Lower lobe of right lung (tissue), 2 donors: Measurements from ENCODE around the gene ACTL6B. TPM values are rescaled to one million over a fixed set of nuclear protein-coding genes. Genes with fewer than 3 reads are reported as not detected.
A peak's percentile ranks its signal among the peaks of the same experiment; 100 is the strongest.

Experiments used
- ATAC-seq, 2 donors: fragments of 200-7000 bp; cut with Tn5 transposase; one replicate each; pipeline ENCODE4 v1.9.1; 2020 to 2022; ENCODE audit warnings: mild to moderate bottlenecking in 2 of 2, moderate library complexity in 2 of 2
- DNase-seq: peaks from one replicate; pipeline ENCODE4 v3.0.0-alpha.2; 2020
- H3K27ac ChIP-seq: fragments of 200-600 bp; one replicate; pipeline ENCODE4 v1.8.0; 2022
- H3K27me3 ChIP-seq: fragments of 200-600 bp; one replicate; pipeline ENCODE4 v1.8.0; 2022; ENCODE audit warnings: low read depth
- H3K36me3 ChIP-seq: fragments of 200-600 bp; one replicate; pipeline ENCODE4 v1.8.0; 2022; ENCODE audit warnings: mild to moderate bottlenecking
- H3K4me1 ChIP-seq: fragments of 200-600 bp; one replicate; pipeline ENCODE4 v1.8.0; 2022
- H3K4me3 ChIP-seq: fragments of 200-600 bp; one replicate; pipeline ENCODE4 v1.8.0; 2022; ENCODE audit warnings: mild to moderate bottlenecking
- H3K9me3 ChIP-seq: fragments of 200-600 bp; one replicate; pipeline ENCODE4 v1.8.0; 2022
- intact Hi-C: fragments of 100-400 bp; cut with DNase I; formaldehyde crosslinking; loops from one replicate; pipeline ENCODE4 v1.11.0; 2022
- total RNA-seq: library from RNA; stranded (reverse); fragmentation: NEBNext Ultra II Directional; extraction: Animal tissue kit (Norgen Biotek cat#: 25700); gene quantifications from one replicate; pipeline ENCODE4 v1.2.1, GENCODE V29; 2021
- TF ChIP-seq, protein P1 (sequence below): fragments of 200-600 bp; IDR thresholded peaks from one replicate; pipeline ENCODE4 v1.8.0; 2022; ENCODE audit warnings: antibody characterized with exemption, mild to moderate bottlenecking
- donor health status: DM: no; HTN: yes; CAD: no; lungs with severe emphysema.

Gene ACTL6B
- total RNA-seq, 1 donor from 2014 or later = not detected

DNA sequence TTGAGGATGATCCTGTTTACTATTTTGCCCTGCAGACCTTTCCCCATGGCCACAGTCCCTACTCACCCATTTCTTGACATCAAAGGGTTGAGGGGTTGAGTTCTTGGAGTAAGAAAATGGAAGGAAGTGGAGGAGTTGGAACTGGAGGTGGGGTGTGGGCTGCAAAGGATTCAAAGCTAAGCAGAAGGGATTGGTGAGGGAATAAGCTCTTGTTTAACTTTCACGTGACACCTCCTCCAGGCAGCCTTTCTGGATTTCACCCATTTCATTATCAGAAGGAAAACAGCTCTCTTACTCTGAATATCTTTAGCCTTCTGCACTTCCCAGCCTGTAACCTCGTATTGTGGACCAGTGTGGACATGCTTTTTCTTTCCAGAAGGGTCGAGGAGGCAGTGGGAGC, 30.2 kb downstream of the ACTL6B start:
- Histone ChIP-seq H3K4me1 (peaks cover 6% of the 10 kb centered on the region), H3K27me3 (no peaks in the 10 kb centered on the region), H3K9me3 (no peaks in the 10 kb centered on the region), H3K27ac (no peak overlapping the region), H3K36me3 (no peaks in the 10 kb centered on the region), H3K4me3 (peak overlapping the region; percentile 44)
- TF ChIP-seq, protein P1, sequence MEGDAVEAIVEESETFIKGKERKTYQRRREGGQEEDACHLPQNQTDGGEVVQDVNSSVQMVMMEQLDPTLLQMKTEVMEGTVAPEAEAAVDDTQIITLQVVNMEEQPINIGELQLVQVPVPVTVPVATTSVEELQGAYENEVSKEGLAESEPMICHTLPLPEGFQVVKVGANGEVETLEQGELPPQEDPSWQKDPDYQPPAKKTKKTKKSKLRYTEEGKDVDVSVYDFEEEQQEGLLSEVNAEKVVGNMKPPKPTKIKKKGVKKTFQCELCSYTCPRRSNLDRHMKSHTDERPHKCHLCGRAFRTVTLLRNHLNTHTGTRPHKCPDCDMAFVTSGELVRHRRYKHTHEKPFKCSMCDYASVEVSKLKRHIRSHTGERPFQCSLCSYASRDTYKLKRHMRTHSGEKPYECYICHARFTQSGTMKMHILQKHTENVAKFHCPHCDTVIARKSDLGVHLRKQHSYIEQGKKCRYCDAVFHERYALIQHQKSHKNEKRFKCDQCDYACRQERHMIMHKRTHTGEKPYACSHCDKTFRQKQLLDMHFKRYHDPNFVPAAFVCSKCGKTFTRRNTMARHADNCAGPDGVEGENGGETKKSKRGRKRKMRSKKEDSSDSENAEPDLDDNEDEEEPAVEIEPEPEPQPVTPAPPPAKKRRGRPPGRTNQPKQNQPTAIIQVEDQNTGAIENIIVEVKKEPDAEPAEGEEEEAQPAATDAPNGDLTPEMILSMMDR = no peak
- no peak for ATAC-seq
- intact Hi-C loops = no loop called here
- no peak for DNase-seq

DNA sequence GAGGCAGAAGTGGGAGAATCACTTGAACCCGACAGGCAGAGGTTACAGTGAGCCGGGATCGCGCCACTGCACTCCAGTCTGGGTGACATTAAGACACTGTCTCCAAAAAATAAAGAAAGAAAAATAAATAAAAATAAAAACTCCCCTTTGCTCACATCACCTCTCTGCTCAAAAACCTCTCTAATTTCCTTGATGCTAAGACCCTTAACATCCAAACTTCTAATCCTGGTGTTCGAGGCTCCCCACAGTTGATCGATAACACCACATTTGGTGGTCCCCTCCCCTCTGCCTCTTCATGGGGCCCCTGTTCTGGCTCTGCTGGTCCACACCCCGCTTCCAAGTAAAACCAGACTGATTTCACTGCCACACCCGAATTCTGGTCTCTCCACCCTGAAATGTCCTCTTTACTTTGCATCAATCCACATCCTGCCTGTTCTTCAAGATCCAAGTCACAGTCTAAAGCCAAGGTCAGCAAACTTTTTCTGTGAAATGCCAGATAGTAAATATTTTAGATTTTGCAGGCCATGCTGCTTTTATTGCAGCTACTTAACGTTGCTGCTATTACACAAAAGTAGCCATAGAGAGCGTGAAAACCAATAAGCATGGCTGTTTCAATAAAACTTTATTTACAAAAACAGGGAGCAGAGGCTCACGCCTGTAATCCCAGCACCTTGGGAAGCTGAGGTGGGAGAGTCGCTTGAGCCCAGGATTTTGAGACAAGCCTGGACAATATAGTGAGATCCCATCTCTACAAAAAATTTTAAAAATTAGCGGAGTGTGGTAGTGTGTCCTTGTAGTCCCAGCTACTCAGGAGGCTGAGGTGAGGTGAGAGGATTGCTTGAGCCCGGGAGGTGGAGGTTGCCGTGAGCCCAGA, 32.1 kb downstream of the ACTL6B start:
- TF ChIP-seq, protein P1 = no peak
- H3K4me1 ChIP-seq = peaks cover 6% of the 10 kb centered on the region
- intact Hi-C loops = no loop called here
- DNase-seq (no peak), ATAC-seq (no peak)
- no peaks in the 10 kb centered on the region for H3K9me3 ChIP-seq
- H3K27ac ChIP-seq = no peak overlapping the region
- no peaks in the 10 kb centered on the region for H3K27me3 ChIP-seq
- H3K36me3 ChIP-seq = no peaks in the 10 kb centered on the region
- no peak overlapping the region for H3K4me3 ChIP-seq

DNA sequence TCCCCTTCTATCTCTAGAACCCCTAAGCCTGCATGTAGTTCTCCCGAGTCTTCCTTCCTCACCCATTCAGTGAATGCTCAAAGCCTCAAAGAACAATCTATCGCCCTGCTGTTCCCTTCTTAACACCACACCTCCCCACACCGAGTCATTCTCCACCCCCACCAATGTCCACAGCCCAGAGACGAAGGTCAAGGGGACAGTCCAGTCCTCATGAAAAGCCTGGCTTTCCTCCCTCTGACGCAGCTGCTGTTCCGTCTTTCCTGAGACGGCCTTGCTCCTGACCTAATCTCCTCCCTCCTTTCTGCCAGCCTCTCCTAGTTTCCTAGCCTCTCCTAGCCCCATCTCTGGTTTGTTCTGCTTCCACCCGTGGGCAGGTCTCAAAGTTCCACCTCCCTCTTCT, 34.7 kb downstream of the ACTL6B start:
- intact Hi-C loops = no loop called here
- no peaks in the 10 kb centered on the region for H3K36me3 ChIP-seq
- H3K27ac ChIP-seq = no peak overlapping the region
- DNase-seq = no peak
- no peaks in the 10 kb centered on the region for H3K4me1 ChIP-seq
- no peak for ATAC-seq
- H3K4me3 ChIP-seq = no peak overlapping the region
- no peaks in the 10 kb centered on the region for H3K27me3 ChIP-seq
- TF ChIP-seq, protein P1 = no peak
- H3K9me3 ChIP-seq = no peaks in the 10 kb centered on the region

DNA sequence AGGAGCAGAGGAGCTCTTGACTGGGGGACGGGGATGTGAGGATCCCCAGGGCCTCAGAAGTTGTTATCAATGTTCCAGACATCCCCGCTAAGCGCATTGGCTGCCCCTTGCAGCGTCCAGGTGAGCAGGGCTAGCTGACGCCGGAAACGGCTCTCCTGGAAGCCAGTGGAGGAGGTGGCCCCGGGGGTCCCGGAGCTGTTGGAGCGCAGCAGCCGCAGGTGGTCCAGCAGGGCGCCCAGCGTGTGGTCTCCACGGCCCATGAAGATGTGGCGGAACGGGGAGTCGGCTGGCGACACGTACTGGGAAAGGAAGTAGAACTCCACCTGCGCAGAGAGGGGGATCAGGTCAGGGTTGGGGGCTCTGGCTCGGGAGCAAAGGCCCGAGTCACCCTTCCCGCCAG, 35.4 kb downstream of the ACTL6B start:
- no peaks in the 10 kb centered on the region for H3K27me3 ChIP-seq
- intact Hi-C loops = no loop called here
- no peak overlapping the region for H3K4me3 ChIP-seq
- no peaks in the 10 kb centered on the region for H3K4me1 ChIP-seq
- H3K9me3 ChIP-seq = no peaks in the 10 kb centered on the region
- H3K36me3 ChIP-seq = no peaks in the 10 kb centered on the region
- TF ChIP-seq, protein P1 = no peak
- H3K27ac ChIP-seq = no peak overlapping the region
- no peak for DNase-seq
- ATAC-seq = no peak

DNA sequence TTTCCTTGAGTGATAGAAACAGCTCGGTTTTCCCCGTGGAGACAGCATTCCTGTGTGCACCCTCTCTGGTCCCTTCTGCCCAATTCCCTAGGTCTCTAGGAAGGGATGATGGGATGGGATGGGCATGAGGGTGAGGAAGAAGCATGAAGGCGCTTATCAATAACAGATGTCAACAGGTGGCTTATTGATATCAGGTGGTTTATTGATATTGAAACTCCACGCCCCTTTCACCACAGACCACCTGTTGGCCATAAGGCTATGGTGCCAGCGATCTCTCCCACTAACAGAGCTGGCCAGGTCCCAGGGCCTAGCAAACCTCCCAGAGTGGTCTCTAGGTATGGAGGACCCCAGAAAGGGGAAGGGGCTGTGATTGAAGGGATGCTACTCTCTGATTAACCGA, 36.0 kb downstream of the ACTL6B start:
- DNase-seq (no peak), ATAC-seq (no peak)
- Histone ChIP-seq H3K9me3 (no peaks in the 10 kb centered on the region), H3K4me1 (no peaks in the 10 kb centered on the region), H3K4me3 (no peak overlapping the region), H3K36me3 (peaks cover 2% of the 10 kb centered on the region), H3K27ac (no peak overlapping the region), H3K27me3 (no peaks in the 10 kb centered on the region)
- intact Hi-C loops = no loop called here
- TF ChIP-seq, protein P1 = no peak
